Astrocyte (in vitro differentiated cells and primary cell): ENCODE data around the gene CYP4F22. TPM values are rescaled to one million over a fixed set of nuclear protein-coding genes. Genes with fewer than 3 reads are reported as not detected.

ENCODE experiments used
- DNase-seq: peaks from one replicate; pipeline ENCODE4 v3.0.0-alpha.2; 2010; ENCODE audit warnings: low read depth
- FAIRE-seq: peaks from 2 replicates; lab custom pipeline; 2011; peaks lifted over from hg19 to GRCh38; lab: Jason Lieb, UNC
- H2AFZ ChIP-seq: 2 replicates; pipeline ENCODE4 v1.6.0; 2012; ENCODE audit warnings: low read depth, low read length, inconsistent platforms
- H3K27ac ChIP-seq: 2 replicates; pipeline ENCODE4 v1.5.1; 2011; ENCODE audit warnings: low read depth, low read length, inconsistent platforms
- H3K27me3 ChIP-seq: 2 replicates; pipeline ENCODE4 v1.6.0; 2011; ENCODE audit warnings: low read length, inconsistent platforms; ENCODE audit not compliant: insufficient read depth
- H3K36me3 ChIP-seq: 2 replicates; pipeline ENCODE4 v1.5.1; 2011; ENCODE audit warnings: low read length, inconsistent platforms; ENCODE audit not compliant: insufficient read depth
- H3K4me1 ChIP-seq: 2 replicates; pipeline ENCODE4 v1.5.1; 2011; ENCODE audit warnings: low read length, inconsistent platforms; ENCODE audit not compliant: insufficient read depth
- H3K4me2 ChIP-seq: 2 replicates; pipeline ENCODE4 v1.6.0; 2012; ENCODE audit warnings: low read length, inconsistent platforms
- H3K4me3 ChIP-seq: 2 replicates; pipeline ENCODE4 v1.5.1; 2011; ENCODE audit warnings: low read depth, mild to moderate bottlenecking, low read length, inconsistent platforms; ENCODE audit not compliant: insufficient read depth
- H3K79me2 ChIP-seq: 2 replicates; pipeline ENCODE4 v1.6.0; 2012; ENCODE audit warnings: mild to moderate bottlenecking, low read length, inconsistent platforms; ENCODE audit not compliant: insufficient read depth
- H3K9ac ChIP-seq: 2 replicates; pipeline ENCODE4 v1.6.0; 2012; ENCODE audit warnings: mild to moderate bottlenecking, low read length, inconsistent platforms
- H3K9me3 ChIP-seq: 2 replicates; pipeline ENCODE4 v1.5.1; 2012; ENCODE audit warnings: low read depth, mild to moderate bottlenecking, low read length, inconsistent platforms; ENCODE audit not compliant: insufficient read depth
- H4K20me1 ChIP-seq: 2 replicates; pipeline ENCODE4 v1.6.0; 2012; ENCODE audit warnings: low read length, inconsistent platforms; ENCODE audit not compliant: insufficient read depth
- H3K27ac Mint-ChIP-seq: one replicate; pipeline ENCODE4 v1.8.0; 2021; ENCODE audit warnings: mild to moderate bottlenecking, mixed read lengths; ENCODE audit not compliant: unreplicated experiment
- H3K27me3 Mint-ChIP-seq: one replicate; pipeline ENCODE4 v1.8.0; 2021; ENCODE audit warnings: low read depth, mixed read lengths; ENCODE audit not compliant: unreplicated experiment
- H3K36me3 Mint-ChIP-seq: one replicate; pipeline ENCODE4 v1.8.0; 2021; ENCODE audit warnings: low read depth, mixed read lengths; ENCODE audit not compliant: unreplicated experiment
- H3K4me1 Mint-ChIP-seq: one replicate; pipeline ENCODE4 v1.8.0; 2021; ENCODE audit warnings: low read depth, mixed read lengths; ENCODE audit not compliant: unreplicated experiment
- H3K4me3 Mint-ChIP-seq: one replicate; pipeline ENCODE4 v1.8.0; 2021; ENCODE audit warnings: mild to moderate bottlenecking, moderate library complexity, mixed read lengths; ENCODE audit not compliant: unreplicated experiment
- H3K9me3 Mint-ChIP-seq: one replicate; pipeline ENCODE4 v1.8.0; 2021; ENCODE audit warnings: mild to moderate bottlenecking, mixed read lengths; ENCODE audit not compliant: unreplicated experiment
- CTCF ChIP-seq: IDR thresholded peaks from 2 replicates; pipeline ENCODE4 v1.5.1; 2011; ENCODE audit warnings: low read depth, mild to moderate bottlenecking, inconsistent platforms, low read length, moderate library complexity; ENCODE audit not compliant: insufficient read depth
- EZH2 ChIP-seq: IDR thresholded peaks from 2 replicates; pipeline ENCODE4 v1.6.1; 2012; ENCODE audit warnings: mild to moderate bottlenecking, low read length, inconsistent platforms; ENCODE audit not compliant: insufficient read depth
- total RNA-seq: library from RNA; stranded (reverse); gene quantifications from 2 replicates; pipeline ENCODE4 v1.2.1, GENCODE V29; 2021

Gene CYP4F22
- total RNA-seq, 1 donor from 2014 or later: not detected

- Histone ChIP-seq H3K4me1 (no peaks in the 10 kb centered on the region), H4K20me1 (no peaks in the 10 kb centered on the region), H2AFZ (no peak overlapping the region), H3K36me3 (no peaks in the 10 kb centered on the region), H3K4me2 (no peak overlapping the region), H3K9ac (no peak overlapping the region), H3K27ac (no peak overlapping the region), H3K79me2 (no peaks in the 10 kb centered on the region), H3K9me3 (no peaks in the 10 kb centered on the region), H3K27me3 (peaks cover 2% of the 10 kb centered on the region), H3K4me3 (no peak overlapping the region)
- FAIRE-seq: no peak
- H3K4me3 Mint-ChIP-seq: no peak overlapping the region
- H3K36me3 Mint-ChIP-seq: no peaks in the 10 kb centered on the region
- TF ChIP-seq EZH2 (no peak), CTCF (no peak)
- no peak for DNase-seq
- peaks cover 12% of the 10 kb centered on the region for H3K9me3 Mint-ChIP-seq
- H3K27me3 Mint-ChIP-seq: peaks cover 14% of the 10 kb centered on the region
- no peak overlapping the region for H3K27ac Mint-ChIP-seq
- H3K4me1 Mint-ChIP-seq: no peaks in the 10 kb centered on the region
Observed at GRCh38 chr19:15475169-15475568, 33.2 kb upstream of the CYP4F22 start.

GRCh38 chr19:15475611-15476010 lies 32.7 kb upstream of the CYP4F22 start:
- TF ChIP-seq CTCF (no peak), EZH2 (no peak)
- H3K27me3 ChIP-seq: peaks cover 2% of the 10 kb centered on the region
- no peaks in the 10 kb centered on the region for H3K36me3 Mint-ChIP-seq
- no peaks in the 10 kb centered on the region for H3K36me3 ChIP-seq
- no peaks in the 10 kb centered on the region for H3K4me1 Mint-ChIP-seq
- H3K9me3 Mint-ChIP-seq: peaks cover 12% of the 10 kb centered on the region
- no peak overlapping the region for H2AFZ ChIP-seq
- H3K9me3 ChIP-seq: no peaks in the 10 kb centered on the region
- H3K9ac ChIP-seq: no peak overlapping the region
- H3K4me3 Mint-ChIP-seq: no peak overlapping the region
- no peaks in the 10 kb centered on the region for H3K4me1 ChIP-seq
- peaks cover 12% of the 10 kb centered on the region for H3K27me3 Mint-ChIP-seq
- H3K27ac Mint-ChIP-seq: no peak overlapping the region
- no peaks in the 10 kb centered on the region for H3K79me2 ChIP-seq
- H4K20me1 ChIP-seq: no peaks in the 10 kb centered on the region
- no peak for FAIRE-seq
- no peak overlapping the region for H3K4me2 ChIP-seq
- H3K4me3 ChIP-seq: no peak overlapping the region
- no peak overlapping the region for H3K27ac ChIP-seq
- DNase-seq: no peak

GRCh38 chr19:15476325-15476724 lies 32.0 kb upstream of the CYP4F22 start:
- no peaks in the 10 kb centered on the region for H3K4me1 ChIP-seq
- FAIRE-seq (no peak), DNase-seq (no peak)
- no peaks in the 10 kb centered on the region for H3K79me2 ChIP-seq
- H3K27me3 ChIP-seq: peaks cover 2% of the 10 kb centered on the region
- H4K20me1 ChIP-seq: no peaks in the 10 kb centered on the region
- no peak overlapping the region for H3K4me3 ChIP-seq
- no peaks in the 10 kb centered on the region for H3K36me3 Mint-ChIP-seq
- H3K4me2 ChIP-seq: no peak overlapping the region
- no peak overlapping the region for H3K27ac ChIP-seq
- H3K36me3 ChIP-seq: no peaks in the 10 kb centered on the region
- H3K27ac Mint-ChIP-seq: no peak overlapping the region
- TF ChIP-seq CTCF: no peak
- TF ChIP-seq EZH2: no peak
- H3K27me3 Mint-ChIP-seq: peaks cover 10% of the 10 kb centered on the region
- peaks cover 12% of the 10 kb centered on the region for H3K9me3 Mint-ChIP-seq
- no peaks in the 10 kb centered on the region for H3K9me3 ChIP-seq
- H3K4me1 Mint-ChIP-seq: no peaks in the 10 kb centered on the region
- H3K9ac ChIP-seq: no peak overlapping the region
- no peak overlapping the region for H2AFZ ChIP-seq
- no peak overlapping the region for H3K4me3 Mint-ChIP-seq
